GM18505 (cell line): Measurements from ENCODE around the gene NHERF1.

Source experiments
- ATAC-seq: cut with Tn5 transposase; IDR thresholded peaks from one replicate; pipeline ENCODE4 v1.9.1; 2021; ENCODE audit not compliant: unreplicated experiment
- POLR2A ChIP-seq: IDR thresholded peaks from 4 replicates; pipeline ENCODE4 v1.6.1; 2011; ENCODE audit warnings: borderline replicate concordance; ENCODE audit not compliant: insufficient read depth, insufficient read length; ENCODE audit errors: extremely low read depth

The NHERF1 gene

GRCh38 chr17:74782571-74782970, 34.1 kb downstream of the NHERF1 start:
- ATAC-seq: no peak
- TF ChIP-seq POLR2A: no peak

- ATAC-seq: no peak
- no peak for TF ChIP-seq POLR2A
Observed at GRCh38 chr17:74784125-74784810, 35.8 kb downstream of the NHERF1 start.

- ATAC-seq: no peak
- no peak for TF ChIP-seq POLR2A
Observed at GRCh38 chr17:74785096-74785980, 36.9 kb downstream of the NHERF1 start.

- no peak for TF ChIP-seq POLR2A
- ATAC-seq: no peak
Observed at GRCh38 chr17:74785981-74786360, 37.5 kb downstream of the NHERF1 start.

GRCh38 chr17:74786431-74787055, 38.1 kb downstream of the NHERF1 start:
- no peak for TF ChIP-seq POLR2A
- no peak for ATAC-seq

- ATAC-seq: no peak
- TF ChIP-seq POLR2A: no peak
Observed at GRCh38 chr17:74790161-74791058, 42.0 kb downstream of the NHERF1 start.

GRCh38 chr17:74792586-74793105, 44.2 kb downstream of the NHERF1 start:
- ATAC-seq: no peak
- no peak for TF ChIP-seq POLR2A

- no peak for TF ChIP-seq POLR2A
- ATAC-seq: no peak
Observed at GRCh38 chr17:74795327-74796020, 47.0 kb downstream of the NHERF1 start.

GRCh38 chr17:74796211-74796610, 47.8 kb downstream of the NHERF1 start:
- no peak for TF ChIP-seq POLR2A
- ATAC-seq: no peak

- no peak for ATAC-seq
- TF ChIP-seq POLR2A: no peak
Observed at GRCh38 chr17:74796866-74797265, 48.4 kb downstream of the NHERF1 start.

- no peak for ATAC-seq
- no peak for TF ChIP-seq POLR2A
Observed at GRCh38 chr17:74797824-74798223, 49.4 kb downstream of the NHERF1 start.

GRCh38 chr17:74798239-74798707, 49.8 kb downstream of the NHERF1 start:
- ATAC-seq: no peak
- TF ChIP-seq POLR2A: no peak
